HepG2 (cell line): ENCODE measurements around the gene ANKRD1. TPM values are rescaled to one million over a fixed set of nuclear protein-coding genes. Genes with fewer than 3 reads are reported as not detected.
A peak's percentile ranks its signal among the peaks of the same experiment; 100 is the strongest.

Experiments
- HNRNPUL1 ChIP-seq: fragments of 200-400 bp; formaldehyde crosslinking; IDR thresholded peaks from 2 replicates; pipeline ENCODE4 v1.6.1; 2017; ENCODE audit warnings: low read depth, mild to moderate bottlenecking, low read length, moderate library complexity
- KDM5A ChIP-seq: fragments of 200-600 bp; sonication (generic); IDR thresholded peaks from 2 replicates; pipeline ENCODE4 v1.7.0; 2018; ENCODE audit warnings: antibody characterized with exemption, mild to moderate bottlenecking, low read length, borderline replicate concordance
- KLF13 ChIP-seq: sonication (generic); formaldehyde crosslinking; IDR thresholded peaks from 2 replicates; pipeline ENCODE4 v1.4.0; 2020; ENCODE audit warnings: mild to moderate bottlenecking, missing genetic modification reagents
- KMT2B ChIP-seq: IDR thresholded peaks from 2 replicates; pipeline ENCODE4 v1.6.1; 2016; ENCODE audit warnings: missing genetic modification reagents, missing compliant biosample characterization
- MAX ChIP-seq: IDR thresholded peaks from 2 replicates; pipeline ENCODE4 v1.6.1; 2012; ENCODE audit warnings: inconsistent platforms
- MXD1 ChIP-seq: sonication (generic); formaldehyde crosslinking; IDR thresholded peaks from 2 replicates; pipeline ENCODE4 v1.4.0; 2020; ENCODE audit warnings: mild to moderate bottlenecking, missing genetic modification reagents
- MXD3 ChIP-seq: IDR thresholded peaks from 2 replicates; pipeline ENCODE4 v1.6.1; 2016; ENCODE audit warnings: mild to moderate bottlenecking, missing biosample characterization, missing genetic modification reagents
- MYC ChIP-seq: sonication (generic); formaldehyde crosslinking; IDR thresholded peaks from 2 replicates; pipeline ENCODE4 v1.9.0; 2021; ENCODE audit warnings: missing genetic modification reagents, borderline replicate concordance
- NFYB ChIP-seq: sonication (generic); formaldehyde crosslinking; IDR thresholded peaks from 2 replicates; pipeline ENCODE4 v1.4.0; 2020; ENCODE audit warnings: missing genetic modification reagents
- RFXANK ChIP-seq: IDR thresholded peaks from 2 replicates; pipeline ENCODE4 v1.6.1; 2016
- SCMH1 ChIP-seq: sonication (generic); formaldehyde crosslinking; IDR thresholded peaks from 2 replicates; pipeline ENCODE4 v1.9.0; 2021; ENCODE audit warnings: missing genetic modification reagents, mild to moderate bottlenecking, borderline replicate concordance
- SMAD3 ChIP-seq: sonication (generic); formaldehyde crosslinking; IDR thresholded peaks from 2 replicates; pipeline ENCODE4 v1.4.0; 2020; ENCODE audit warnings: missing genetic modification reagents
- SNRNP70 ChIP-seq: fragments of 200-400 bp; formaldehyde crosslinking; IDR thresholded peaks from 2 replicates; pipeline ENCODE4 v1.6.1; 2017; ENCODE audit warnings: mild to moderate bottlenecking, low read depth, low read length, moderate library complexity
- STAT5B ChIP-seq: sonication (generic); formaldehyde crosslinking; IDR thresholded peaks from 2 replicates; pipeline ENCODE4 v1.4.0; 2020; ENCODE audit warnings: missing genetic modification reagents
- THRA ChIP-seq: sonication (generic); formaldehyde crosslinking; IDR thresholded peaks from 2 replicates; pipeline ENCODE4 v1.4.0; 2020; ENCODE audit warnings: missing genetic modification reagents, borderline replicate concordance
- ZBTB10 ChIP-seq: sonication (generic); formaldehyde crosslinking; IDR thresholded peaks from 2 replicates; pipeline ENCODE4 v1.4.0; 2020; ENCODE audit warnings: missing genetic modification reagents, borderline replicate concordance
- ZBTB14 ChIP-seq: sonication (generic); formaldehyde crosslinking; IDR thresholded peaks from 2 replicates; pipeline ENCODE4 v1.4.0; 2020; ENCODE audit warnings: missing genetic modification reagents
- ZBTB20 ChIP-seq: sonication (generic); formaldehyde crosslinking; IDR thresholded peaks from 2 replicates; pipeline ENCODE4 v1.8.1; 2023; ENCODE audit warnings: missing genetic modification reagents, low read depth, mild to moderate bottlenecking, borderline replicate concordance
- ZNF556 ChIP-seq: sonication (generic); formaldehyde crosslinking; IDR thresholded peaks from 2 replicates; pipeline ENCODE4 v1.4.0; 2020; ENCODE audit warnings: mild to moderate bottlenecking, missing genetic modification reagents, borderline replicate concordance
- ZNF740 ChIP-seq: sonication (generic); formaldehyde crosslinking; IDR thresholded peaks from 2 replicates; pipeline ENCODE4 v1.4.0; 2020; ENCODE audit warnings: missing genetic modification reagents
- ZNF773 ChIP-seq: sonication (generic); formaldehyde crosslinking; IDR thresholded peaks from 2 replicates; pipeline ENCODE4 v1.4.0; 2020; ENCODE audit warnings: missing genetic modification reagents, borderline replicate concordance
- polyA plus RNA-seq, 8 experiments: library from polyadenylated mRNA; depleted of rRNA in 3 of 8; stranded (reverse) in 7 of 8; unstranded in 1 of 8; fragments of >200 nt; fragmentation: Illumina TruSeq in 4 of 8; extraction: Trizol in 4 of 8; gene quantifications; 2 replicates each; pipeline versions ENCODE4 v1.2.1 to v1.2.3, GENCODE V29; 2011 to 2016; ENCODE audit warnings: low read depth in 4 of 8, missing spikeins in 1 of 8, mixed read lengths in 1 of 8; ENCODE audit not compliant: insufficient read depth in 1 of 8
- total RNA-seq, 5 experiments: library from RNA; depleted of rRNA; stranded (reverse); fragments of >200 nt; fragmentation: Illumina TruSeq; extraction: Trizol; gene quantifications; 2 replicates each; pipeline ENCODE4 v1.2.3, GENCODE V29; 2016; ENCODE audit warnings: low read depth in 1 of 5

ANKRD1 gene
- total and polyA plus RNA-seq, 2 of the 13 experiments (the other 11 are each of a cell fraction or from before 2014, with no cell fraction given): 19.4 to 41.8 TPM

- TF ChIP-seq NFYB: no peak
- no peak for TF ChIP-seq HNRNPUL1
- no peak for TF ChIP-seq RFXANK (CRISPR knock-in tag)
- TF ChIP-seq MYC (CRISPR knock-in tag): no peak
- TF ChIP-seq SCMH1 (CRISPR knock-in tag): no peak
- peak; percentile 87; the same call in 1 of the 2 replicates for TF ChIP-seq ZBTB20 (CRISPR knock-in tag)
- no peak for TF ChIP-seq ZBTB10 (CRISPR knock-in tag)
- TF ChIP-seq STAT5B (CRISPR knock-in tag): no peak
- no peak for TF ChIP-seq KLF13 (CRISPR knock-in tag)
- TF ChIP-seq MXD3 (CRISPR knock-in tag): no peak
- no peak for TF ChIP-seq KDM5A
- peak; percentile 48 for TF ChIP-seq MAX
- 0 out of 2 replicates have a peak, but pooled peaks have one; percentile 42 for TF ChIP-seq ZNF556 (CRISPR knock-in tag)
- peak; percentile 54; the same call in 1 of the 2 replicates for TF ChIP-seq SMAD3 (CRISPR knock-in tag)
- TF ChIP-seq ZNF773 (CRISPR knock-in tag): no peak
- TF ChIP-seq ZNF740 (CRISPR knock-in tag): peak; percentile 81; the same call in 1 of the 2 replicates
- TF ChIP-seq ZBTB14 (CRISPR knock-in tag): no peak
- TF ChIP-seq KMT2B (CRISPR knock-in tag): no peak
- TF ChIP-seq THRA: 0 out of 2 replicates have a peak, but pooled peaks have one; percentile 11
- no peak for TF ChIP-seq SNRNP70
- TF ChIP-seq MXD1 (CRISPR knock-in tag): no peak
Observed at GRCh38 chr10:90930971-90931871, 10.3 kb upstream of the ANKRD1 start (continued).
